ENCODE data around the gene SIRT6.
"Not testable (repeated sequence)": the region's sequence is repeated elsewhere in the genome, so short reads cannot be mapped to it uniquely, and the experiment has no call there.

SIRT6 gene

GRCh38 chr19:4198467-4199126 lies 16.2 kb upstream of the SIRT6 start:
- DNase-seq: no peak

GRCh38 chr19:4197625-4198466 lies 15.5 kb upstream of the SIRT6 start:
- no peak for DNase-seq

GRCh38 chr19:4197228-4197624 lies 14.9 kb upstream of the SIRT6 start:
- no peak for DNase-seq

GRCh38 chr19:4196587-4197148 lies 14.3 kb upstream of the SIRT6 start:
- DNase-seq: no peak

GRCh38 chr19:4196009-4196408 lies 13.6 kb upstream of the SIRT6 start:
- no peak for DNase-seq

- no peak for DNase-seq
Observed at GRCh38 chr19:4194353-4194752, 12.0 kb upstream of the SIRT6 start.

GRCh38 chr19:4192537-4192936 lies 10.2 kb upstream of the SIRT6 start:
- not testable (repeated sequence) for DNase-seq

- DNase-seq: no peak
Observed at GRCh38 chr19:4189641-4190040, 7.3 kb upstream of the SIRT6 start.

- DNase-seq: no peak
Observed at GRCh38 chr19:4187313-4188122, 5.2 kb upstream of the SIRT6 start.

GRCh38 chr19:4186087-4186993 lies 4.0 kb upstream of the SIRT6 start:
- DNase-seq: peak; percentile 69

GRCh38 chr19:4185413-4186086 lies 3.2 kb upstream of the SIRT6 start:
- no peak for DNase-seq

GRCh38 chr19:4184718-4185352 lies 2.5 kb upstream of the SIRT6 start:
- no peak for DNase-seq

GRCh38 chr19:4183967-4184717 lies 1.8 kb upstream of the SIRT6 start:
- DNase-seq: peak; percentile 38

GRCh38 chr19:4181053-4181508 lies 1.3 kb downstream of the SIRT6 start:
- no peak for DNase-seq

GRCh38 chr19:4178990-4179389 lies 3.4 kb downstream of the SIRT6 start:
- DNase-seq: no peak

- no peak for DNase-seq
Observed at GRCh38 chr19:4177146-4177545, 5.2 kb downstream of the SIRT6 start.

- DNase-seq: no peak
Observed at GRCh38 chr19:4175669-4175931, 6.8 kb downstream of the SIRT6 start.

- DNase-seq: no peak
Observed at GRCh38 chr19:4174895-4175668, 7.3 kb downstream of the SIRT6 start.

- DNase-seq: no peak
Observed at GRCh38 chr19:4174213-4174894, 8.0 kb downstream of the SIRT6 start.
